Measurements from ENCODE around the gene TSGA10IP. TPM values are rescaled to one million over a fixed set of nuclear protein-coding genes. Genes with fewer than 3 reads are reported as not detected.

TSGA10IP gene
- total RNA-seq, 1 donor from 2014 or later, result not detected

- no peak for TF ChIP-seq CTCF (IDR thresholded peaks at IDR 0.05; ENCODE audit: insufficient read depth, low read length, poor library complexity, severe bottlenecking)
- no peak overlapping the region for H3K4me3 ChIP-seq (ENCODE audit: low read depth, low read length)
- no peak for DNase-seq (ENCODE audit: low read depth)
- no peaks in the 10 kb centered on the region for H3K36me3 ChIP-seq (ENCODE audit: control insufficient read depth, insufficient read depth, low read length)
- no peaks in the 10 kb centered on the region for H3K27me3 ChIP-seq (ENCODE audit: control insufficient read depth, insufficient read depth, low read length)
These were observed 61.0 kb downstream of the TSGA10IP start for GRCh38 chr11:66006134-66006890.

GRCh38 chr11:66006891-66007176 is 61.6 kb downstream of the TSGA10IP start:
- Histone ChIP-seq H3K27me3 (ENCODE audit: control insufficient read depth, insufficient read depth, low read length) (no peaks in the 10 kb centered on the region), H3K4me3 (ENCODE audit: low read depth, low read length) (no peak overlapping the region), H3K36me3 (ENCODE audit: control insufficient read depth, insufficient read depth, low read length) (no peaks in the 10 kb centered on the region)
- DNase-seq (ENCODE audit: low read depth), result no peak
- TF ChIP-seq CTCF (IDR thresholded peaks at IDR 0.05; ENCODE audit: insufficient read depth, low read length, poor library complexity, severe bottlenecking), result no peak

GRCh38 chr11:66007201-66007634 is 61.9 kb downstream of the TSGA10IP start:
- TF ChIP-seq CTCF (IDR thresholded peaks at IDR 0.05; ENCODE audit: insufficient read depth, low read length, poor library complexity, severe bottlenecking), result no peak
- DNase-seq (ENCODE audit: low read depth), result no peak
- Histone ChIP-seq H3K36me3 (ENCODE audit: control insufficient read depth, insufficient read depth, low read length) (no peaks in the 10 kb centered on the region), H3K4me3 (ENCODE audit: low read depth, low read length) (no peak overlapping the region), H3K27me3 (ENCODE audit: control insufficient read depth, insufficient read depth, low read length) (peaks cover 2% of the 10 kb centered on the region)

- DNase-seq (ENCODE audit: low read depth), result no peak
- Histone ChIP-seq H3K4me3 (ENCODE audit: low read depth, low read length) (no peak overlapping the region), H3K36me3 (ENCODE audit: control insufficient read depth, insufficient read depth, low read length) (no peaks in the 10 kb centered on the region), H3K27me3 (ENCODE audit: control insufficient read depth, insufficient read depth, low read length) (peaks cover 2% of the 10 kb centered on the region)
- TF ChIP-seq CTCF (IDR thresholded peaks at IDR 0.05; ENCODE audit: insufficient read depth, low read length, poor library complexity, severe bottlenecking), result no peak
These were observed 62.8 kb downstream of the TSGA10IP start for GRCh38 chr11:66008095-66008467.

- Histone ChIP-seq H3K36me3 (ENCODE audit: control insufficient read depth, insufficient read depth, low read length) (no peaks in the 10 kb centered on the region), H3K4me3 (ENCODE audit: low read depth, low read length) (no peak overlapping the region), H3K27me3 (ENCODE audit: control insufficient read depth, insufficient read depth, low read length) (peaks cover 2% of the 10 kb centered on the region)
- TF ChIP-seq CTCF (IDR thresholded peaks at IDR 0.05; ENCODE audit: insufficient read depth, low read length, poor library complexity, severe bottlenecking), result no peak
- DNase-seq (ENCODE audit: low read depth), result no peak
These were observed 63.3 kb downstream of the TSGA10IP start for GRCh38 chr11:66008468-66009101.

Other genes with a start within 250 kb of the TSGA10IP start
- 65.5 and 73.3 TPM in 2 replicates for gene KAT5, start 233.2 kb upstream of the TSGA10IP start, total RNA-seq
- 43.1 and 50.1 TPM in 2 replicates for gene RNASEH2C, start 224.7 kb upstream of the TSGA10IP start, total RNA-seq
- gene AP5B1, start 164.5 kb upstream of the TSGA10IP start, total RNA-seq, result 21.5 and 21.7 TPM in 2 replicates
- 15.8 and 17.8 TPM in 2 replicates for gene OVOL1, start 158.4 kb upstream of the TSGA10IP start, total RNA-seq
- 1.4 and 1.9 TPM in 2 replicates for gene SNX32, start 111.5 kb upstream of the TSGA10IP start, total RNA-seq
- gene CFL1, start 87.3 kb upstream of the TSGA10IP start, total RNA-seq, result 1,640 and 1,825 TPM in 2 replicates
- 63.6 and 77.5 TPM in 2 replicates for gene MUS81, start 85.0 kb upstream of the TSGA10IP start, total RNA-seq
- gene EFEMP2, start 72.7 kb upstream of the TSGA10IP start, total RNA-seq, result 54.1 and 62.0 TPM in 2 replicates
- not detected in 2 replicates for gene CTSW, start 65.6 kb upstream of the TSGA10IP start, total RNA-seq
- 142 and 144 TPM in 2 replicates for gene FIBP, start 57.0 kb upstream of the TSGA10IP start, total RNA-seq
- gene CCDC85B, start 54.8 kb upstream of the TSGA10IP start, total RNA-seq, result 48.9 and 58.9 TPM in 2 replicates
- gene FOSL1, start 45.1 kb upstream of the TSGA10IP start, total RNA-seq, result 44.2 and 46.5 TPM in 2 replicates
- 19.7 and 19.9 TPM in 2 replicates for gene C11orf68, start 26.4 kb upstream of the TSGA10IP start, total RNA-seq
- 106 and 141 TPM in 2 replicates for gene DRAP1, start 26.1 kb upstream of the TSGA10IP start, total RNA-seq
- 32.6 and 37.2 TPM in 2 replicates for gene SART1, start 16.3 kb downstream of the TSGA10IP start, total RNA-seq
- gene EIF1AD, start 56.7 kb downstream of the TSGA10IP start, total RNA-seq, result 33.4 and 59.0 TPM in 2 replicates
- 73.8 and 87.3 TPM in 2 replicates for gene BANF1, start 57.0 kb downstream of the TSGA10IP start, total RNA-seq
- gene CST6, start 66.5 kb downstream of the TSGA10IP start, total RNA-seq, result 59.8 and 61.3 TPM in 2 replicates
- 0.29 TPM in 1 of 2 replicates, not detected in the other for gene CATSPER1, start 81.0 kb downstream of the TSGA10IP start, total RNA-seq
- gene GAL3ST3, start 103.7 kb downstream of the TSGA10IP start, total RNA-seq, result 0.96 and 4.4 TPM in 2 replicates
- gene SF3B2, start 106.9 kb downstream of the TSGA10IP start, total RNA-seq, result 181 and 211 TPM in 2 replicates
- 29.4 and 35.4 TPM in 2 replicates for gene PACS1, start 124.8 kb downstream of the TSGA10IP start, total RNA-seq

Data from kidney epithelial cell (primary cell).